PC-3 (cell line): ENCODE results near the gene ASTN2.

Source experiments
- EZH2phosphoT487 ChIP-seq: fragments of 300-600 bp; sonication (generic); IDR thresholded peaks from 2 replicates; pipeline ENCODE4 v1.6.1; 2018; ENCODE audit warnings: mild to moderate bottlenecking, antibody characterized with exemption, low read length, borderline replicate concordance
- TF ChIP-seq, protein P1 (sequence below): fragments of 300-600 bp; sonication (generic); conservative IDR thresholded peaks from 2 replicates; pipeline ENCODE4 v1.5.1; 2017; ENCODE audit warnings: antibody characterized with exemption, low read depth, mild to moderate bottlenecking, low read length

DNA sequence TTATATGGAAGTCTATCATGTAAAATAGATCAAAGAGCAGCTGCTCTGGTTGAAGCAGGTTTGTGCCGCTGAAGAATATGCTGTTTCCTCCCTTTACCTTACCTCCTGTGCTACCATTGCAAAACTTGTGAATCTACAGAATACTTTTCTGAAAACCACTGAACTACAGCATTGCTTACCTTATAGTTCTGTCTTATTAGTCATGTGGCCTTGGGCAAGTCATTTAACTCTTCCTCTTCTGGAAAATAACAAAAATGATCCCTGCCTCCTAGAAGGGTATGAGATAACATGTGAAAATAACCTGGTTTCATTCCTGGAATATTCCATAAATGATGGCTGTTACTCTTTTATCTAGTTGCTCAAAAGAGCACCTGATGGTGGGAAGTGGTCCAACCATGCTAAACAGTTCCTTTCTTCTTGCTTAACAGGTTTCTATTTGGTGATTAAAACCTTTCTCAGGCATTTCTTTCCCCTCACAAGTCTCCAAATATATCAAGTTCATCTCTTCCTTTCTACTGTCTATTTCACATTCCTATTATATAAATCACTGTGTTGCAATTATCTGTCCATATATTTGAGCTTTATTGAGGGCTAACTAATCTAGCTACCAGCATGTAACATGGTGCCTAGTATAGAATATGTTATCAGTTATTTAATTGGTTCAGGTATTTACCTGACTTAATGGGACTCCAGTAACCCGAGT, 712.8 kb downstream of the ASTN2 start:
- TF ChIP-seq, protein P1, sequence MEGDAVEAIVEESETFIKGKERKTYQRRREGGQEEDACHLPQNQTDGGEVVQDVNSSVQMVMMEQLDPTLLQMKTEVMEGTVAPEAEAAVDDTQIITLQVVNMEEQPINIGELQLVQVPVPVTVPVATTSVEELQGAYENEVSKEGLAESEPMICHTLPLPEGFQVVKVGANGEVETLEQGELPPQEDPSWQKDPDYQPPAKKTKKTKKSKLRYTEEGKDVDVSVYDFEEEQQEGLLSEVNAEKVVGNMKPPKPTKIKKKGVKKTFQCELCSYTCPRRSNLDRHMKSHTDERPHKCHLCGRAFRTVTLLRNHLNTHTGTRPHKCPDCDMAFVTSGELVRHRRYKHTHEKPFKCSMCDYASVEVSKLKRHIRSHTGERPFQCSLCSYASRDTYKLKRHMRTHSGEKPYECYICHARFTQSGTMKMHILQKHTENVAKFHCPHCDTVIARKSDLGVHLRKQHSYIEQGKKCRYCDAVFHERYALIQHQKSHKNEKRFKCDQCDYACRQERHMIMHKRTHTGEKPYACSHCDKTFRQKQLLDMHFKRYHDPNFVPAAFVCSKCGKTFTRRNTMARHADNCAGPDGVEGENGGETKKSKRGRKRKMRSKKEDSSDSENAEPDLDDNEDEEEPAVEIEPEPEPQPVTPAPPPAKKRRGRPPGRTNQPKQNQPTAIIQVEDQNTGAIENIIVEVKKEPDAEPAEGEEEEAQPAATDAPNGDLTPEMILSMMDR = no peak
- TF ChIP-seq EZH2phosphoT487 = no peak
